ENCODE measurements around the gene SYNGR3.

- peak; percentile 68; the same call in 1 of the 2 replicates for TF ChIP-seq CTCF (conservative IDR thresholded peaks at IDR 0.05)
- no peak for TF ChIP-seq EZH2 (IDR thresholded peaks at IDR 0.05; ENCODE audit: low read depth)
These were observed 30.3 kb upstream of the SYNGR3 start, which contains the start of gene NDUFB10 for GRCh38 chr16:1959269-1960039.

Data from PC-9 (cell line).